GM12872 (cell line): ENCODE data around the gene TP73.

ENCODE experiments used
- CTCF ChIP-seq: IDR thresholded peaks from 3 replicates; pipeline ENCODE4 v1.5.1; 2011; ENCODE audit warnings: low read depth, mild to moderate bottlenecking, low read length, moderate library complexity; ENCODE audit not compliant: insufficient read depth

The TP73 gene

DNA sequence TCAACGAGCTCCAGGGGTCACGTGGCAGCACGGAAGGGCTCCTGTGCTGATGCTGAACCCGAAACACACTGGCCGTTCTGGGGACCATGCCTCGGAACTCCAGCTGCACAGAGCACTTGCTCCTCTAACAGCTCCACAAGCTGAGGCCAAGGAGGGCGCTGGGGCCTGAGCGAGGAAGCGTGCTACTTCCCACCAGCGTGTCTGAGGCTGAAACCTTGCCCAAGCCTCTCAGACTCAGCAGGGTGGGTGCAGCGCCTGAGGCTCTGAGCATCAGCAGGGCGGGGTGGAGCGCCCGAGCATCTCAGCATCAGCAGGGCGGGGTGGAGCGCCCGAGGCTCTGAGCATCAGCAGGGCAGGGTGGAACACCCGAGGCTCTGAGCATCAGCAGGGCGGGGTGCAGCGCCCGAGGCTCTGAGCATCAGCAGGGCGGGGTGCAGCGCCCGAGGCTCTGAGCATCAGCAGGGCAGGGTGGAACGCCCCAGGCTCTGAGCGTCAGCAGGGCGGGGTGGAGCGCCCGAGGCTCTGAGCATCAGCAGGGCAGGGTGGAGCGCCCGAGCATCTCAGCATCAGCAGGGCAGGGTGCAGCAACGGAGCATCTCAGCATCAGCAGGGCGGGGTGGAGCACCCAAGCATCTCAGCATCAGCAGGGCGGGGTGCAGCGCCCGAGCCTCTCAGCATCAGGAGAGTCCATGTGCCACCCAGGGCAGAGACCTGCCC, 12.0 kb upstream of the TP73 start:
- TF ChIP-seq CTCF, result no peak

DNA sequence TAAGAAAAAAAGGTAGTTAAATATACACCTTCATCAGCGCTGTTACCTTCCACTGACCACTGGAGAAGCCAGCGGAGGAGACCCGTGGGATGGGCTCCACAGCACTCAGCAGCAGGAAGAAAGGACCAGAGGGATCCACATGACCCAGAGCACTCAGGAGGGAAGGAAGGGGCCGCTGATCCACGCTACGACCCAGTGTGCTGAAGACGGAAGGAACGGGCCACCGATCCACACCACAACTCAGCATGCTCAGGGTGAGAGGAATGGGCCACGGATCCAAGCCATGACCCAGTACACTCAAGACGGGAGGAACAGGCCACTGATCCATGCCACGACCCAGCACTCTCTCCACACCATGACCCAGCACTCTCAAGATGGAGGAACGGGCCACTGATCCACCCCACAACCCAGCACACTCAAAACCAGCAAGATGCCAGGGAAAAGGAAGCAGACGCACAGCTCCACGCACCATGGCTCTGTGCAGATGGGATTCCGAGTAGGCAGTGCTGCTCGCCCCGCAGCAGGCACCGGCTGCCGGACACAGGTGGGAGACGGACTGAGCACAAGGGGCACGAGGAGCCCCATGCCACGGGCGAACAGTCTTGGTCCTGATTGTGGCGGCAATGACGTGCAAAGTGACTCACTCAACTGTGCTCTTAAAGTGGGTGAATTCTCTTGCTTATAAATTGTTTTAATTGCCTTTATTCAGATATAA, 11.1 kb upstream of the TP73 start:
- no peak for TF ChIP-seq CTCF

GRCh38 chr1:3641816-3642215, 10.5 kb upstream of the TP73 start:
- no peak for TF ChIP-seq CTCF

DNA sequence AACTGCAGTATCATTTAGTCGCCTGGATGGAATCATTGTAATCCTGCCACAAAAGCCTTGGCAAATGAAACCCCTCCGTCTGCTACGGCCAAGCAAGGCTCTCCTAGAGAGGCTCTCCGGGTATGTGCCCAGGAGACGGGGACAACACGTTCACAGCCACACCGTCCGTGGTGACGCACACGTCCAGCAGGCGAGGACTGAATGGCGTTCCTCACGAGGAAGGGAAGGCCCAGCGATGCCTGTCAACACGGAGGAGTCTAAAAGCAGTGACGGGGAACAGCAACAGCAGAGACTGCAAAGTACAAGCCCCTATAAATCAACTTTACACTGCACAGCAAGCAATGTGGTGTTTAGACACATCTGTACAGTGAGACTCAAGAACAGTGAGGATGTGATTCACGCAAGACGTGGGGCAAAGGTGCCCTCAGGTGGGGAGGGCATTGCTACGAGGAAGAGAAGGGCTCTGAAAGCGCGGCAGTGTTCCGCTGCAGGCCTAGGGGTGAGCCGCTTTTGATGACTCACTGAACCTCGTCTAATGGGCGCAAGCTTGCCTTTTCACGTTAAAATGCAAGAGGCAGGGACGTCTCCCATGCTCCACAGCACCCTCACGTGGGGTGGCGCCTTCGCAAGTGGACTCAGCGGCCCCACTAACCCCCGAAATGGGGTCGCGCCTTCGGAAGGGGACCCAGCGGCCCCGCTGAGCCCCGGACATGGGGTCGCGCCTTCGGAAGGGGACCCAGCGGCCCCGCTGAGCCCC, 9.2 kb upstream of the TP73 start:
- no peak for TF ChIP-seq CTCF

DNA sequence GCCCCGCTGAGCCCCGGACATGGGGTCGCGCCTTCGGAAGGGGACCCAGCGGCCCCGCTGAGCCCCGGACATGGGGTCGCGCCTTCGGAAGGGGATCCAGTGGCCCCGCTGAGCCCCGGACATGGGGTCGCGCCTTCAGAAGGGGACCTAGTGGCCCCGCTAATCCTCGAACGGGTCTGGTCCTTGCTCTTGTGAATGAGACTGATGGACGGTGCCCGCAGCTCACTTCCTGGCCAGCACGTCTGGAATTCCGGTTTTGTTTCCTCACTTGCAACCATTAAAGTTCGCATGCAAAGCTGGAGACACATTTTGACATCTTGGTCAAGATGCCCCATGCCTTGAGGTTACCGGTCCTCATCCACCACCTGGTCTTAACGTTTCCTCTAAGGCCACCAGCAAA, 8.0 kb upstream of the TP73 start:
- TF ChIP-seq CTCF, result no peak

DNA sequence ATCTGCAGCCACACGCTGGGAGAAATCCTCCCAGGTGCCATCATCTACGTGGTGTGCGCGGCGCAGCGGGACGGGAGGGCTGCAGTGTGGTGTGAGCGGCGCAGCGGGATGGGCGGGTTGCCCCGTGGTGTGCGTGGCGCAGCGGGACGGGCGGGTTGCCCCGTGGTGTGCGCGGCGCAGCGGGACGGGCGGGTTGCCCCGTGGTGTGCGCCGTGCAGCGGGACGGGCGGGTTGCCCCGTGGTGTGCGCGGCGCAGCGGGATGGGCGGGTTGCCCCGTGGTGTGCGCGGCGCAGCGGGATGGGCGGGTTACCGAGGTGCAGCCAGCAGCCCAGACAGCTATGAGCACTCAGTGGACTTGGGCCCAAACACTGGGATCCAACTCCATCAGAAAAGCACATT, 7.1 kb upstream of the TP73 start:
- no peak for TF ChIP-seq CTCF

DNA sequence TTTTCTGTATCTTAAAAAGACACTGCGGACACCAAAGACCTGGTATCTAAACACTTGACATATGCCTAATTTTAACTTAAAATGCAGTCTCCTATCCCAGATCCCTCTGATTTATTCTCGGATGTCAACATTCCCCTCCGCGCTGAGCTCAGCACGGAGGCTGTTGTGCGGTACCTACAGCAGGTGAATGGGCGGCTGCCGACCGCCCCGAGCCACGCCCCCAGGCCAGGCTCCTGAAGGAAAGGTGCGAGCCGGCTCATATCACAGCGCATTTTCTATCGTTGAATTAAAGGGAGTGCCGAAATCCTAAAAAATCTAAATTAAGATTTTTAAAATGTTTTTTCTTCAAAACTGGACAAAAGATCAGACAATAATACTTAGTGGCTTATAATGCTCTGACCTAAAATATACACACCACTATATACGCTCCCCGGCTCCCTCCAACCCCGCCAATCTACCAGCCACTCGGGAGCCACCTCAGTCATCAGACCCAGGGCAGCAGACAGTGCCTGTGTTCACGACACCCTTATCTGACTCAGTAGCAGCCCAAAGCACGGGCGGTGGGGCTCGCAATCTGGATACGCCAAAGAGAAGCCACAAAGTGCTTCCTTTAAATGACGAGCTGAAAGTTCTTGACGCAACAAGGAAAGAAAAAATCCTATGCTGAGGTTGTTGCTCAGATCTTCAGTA, 6.5 kb upstream of the TP73 start:
- TF ChIP-seq CTCF, result no peak
